H9 (cell line): Measurements from ENCODE around the gene HDDC2. TPM values are rescaled to one million over a fixed set of nuclear protein-coding genes. Genes with fewer than 3 reads are reported as not detected.

ENCODE experiments used
- DNase-seq: peaks from one replicate; pipeline ENCODE4 v3.0.0-alpha.2; 2017
- H2AFZ ChIP-seq: one replicate; pipeline ENCODE4 v1.6.1; 2013; ENCODE audit warnings: mild to moderate bottlenecking, low read length, control low read depth, moderate library complexity
- H2AK5ac ChIP-seq: 2 replicates; pipeline ENCODE4 v1.6.1; 2013; ENCODE audit warnings: low read length, control low read depth, mixed read lengths; ENCODE audit not compliant: insufficient read length
- H2BK120ac ChIP-seq: one replicate; pipeline ENCODE4 v1.6.1; 2013; ENCODE audit warnings: low read depth, mild to moderate bottlenecking, low read length, control low read depth, inconsistent platforms; ENCODE audit not compliant: poor library complexity, severe bottlenecking
- H2BK12ac ChIP-seq: 2 replicates; pipeline ENCODE4 v1.6.1; 2013; ENCODE audit warnings: low read length, control low read depth, mixed read lengths, low read depth; ENCODE audit not compliant: insufficient read length
- H2BK15ac ChIP-seq: 2 replicates; pipeline ENCODE4 v1.6.1; 2013; ENCODE audit warnings: low read depth, low read length, control low read depth
- H2BK20ac ChIP-seq: one replicate; pipeline ENCODE4 v1.6.1; 2013; ENCODE audit warnings: low read depth, mild to moderate bottlenecking, low read length, control low read depth, inconsistent platforms; ENCODE audit not compliant: poor library complexity, severe bottlenecking
- H2BK5ac ChIP-seq: 2 replicates; pipeline ENCODE4 v1.6.1; 2013; ENCODE audit warnings: low read length, control low read depth, mixed read lengths; ENCODE audit not compliant: insufficient read length
- H3K14ac ChIP-seq: 2 replicates; pipeline ENCODE4 v1.6.1; 2013; ENCODE audit warnings: low read length, control low read depth; ENCODE audit not compliant: insufficient read depth
- H3K18ac ChIP-seq: 2 replicates; pipeline ENCODE4 v1.6.1; 2013; ENCODE audit warnings: low read depth, mild to moderate bottlenecking, mixed read lengths, low read length, control low read depth; ENCODE audit not compliant: insufficient read length
- H3K23ac ChIP-seq: 2 replicates; pipeline ENCODE4 v1.6.1; 2013; ENCODE audit warnings: low read length, control low read depth, mixed read lengths, low read depth; ENCODE audit not compliant: insufficient read length
- H3K23me2 ChIP-seq: 2 replicates; pipeline ENCODE4 v1.6.1; 2013; ENCODE audit warnings: low read depth, mild to moderate bottlenecking, mixed read lengths, low read length, control low read depth; ENCODE audit not compliant: insufficient read length, poor library complexity, severe bottlenecking
- H3K27ac ChIP-seq: 2 replicates; pipeline ENCODE4 v1.5.1; 2013; ENCODE audit warnings: low read length, control low read depth, mixed read lengths, low read depth; ENCODE audit not compliant: insufficient read length
- H3K27me3 ChIP-seq: 2 replicates; pipeline ENCODE4 v1.6.1; 2013; ENCODE audit warnings: low read length, control low read depth, inconsistent platforms; ENCODE audit not compliant: insufficient read depth
- H3K4ac ChIP-seq: 2 replicates; pipeline ENCODE4 v1.6.1; 2013; ENCODE audit warnings: low read depth, mild to moderate bottlenecking, control low read depth, inconsistent platforms, low read length, moderate library complexity
- H3K4me1 ChIP-seq: 2 replicates; pipeline ENCODE4 v1.6.1; 2013; ENCODE audit warnings: low read length, control low read depth, inconsistent platforms; ENCODE audit not compliant: insufficient read depth
- H3K4me2 ChIP-seq: 2 replicates; pipeline ENCODE4 v1.6.1; 2013; ENCODE audit warnings: low read length, control low read depth, mixed read lengths; ENCODE audit not compliant: insufficient read length, insufficient read depth
- H3K56ac ChIP-seq: 2 replicates; pipeline ENCODE4 v1.6.1; 2013; ENCODE audit warnings: low read depth, mild to moderate bottlenecking, mixed read lengths, low read length, control low read depth; ENCODE audit not compliant: insufficient read length
- H3K79me1 ChIP-seq: 2 replicates; pipeline ENCODE4 v1.6.1; 2013; ENCODE audit warnings: low read depth, mild to moderate bottlenecking, moderate library complexity, low read length, control low read depth, inconsistent platforms; ENCODE audit not compliant: insufficient read depth, poor library complexity, severe bottlenecking
- H3K79me2 ChIP-seq: 2 replicates; pipeline ENCODE4 v1.6.1; 2013; ENCODE audit warnings: low read length, control low read depth, inconsistent platforms; ENCODE audit not compliant: insufficient read depth
- H3K9ac ChIP-seq: 2 replicates; pipeline ENCODE4 v1.6.1; 2013; ENCODE audit warnings: low read length, control low read depth, mixed read lengths; ENCODE audit not compliant: insufficient read length; ENCODE audit errors: extremely low read depth
- H3K9me3 ChIP-seq: one replicate; pipeline ENCODE4 v1.6.1; 2013; ENCODE audit warnings: low read depth, low read length, inconsistent platforms; ENCODE audit not compliant: control insufficient read depth
- H3T11ph ChIP-seq: one replicate; pipeline ENCODE4 v1.6.1; 2013; ENCODE audit warnings: mild to moderate bottlenecking, low read length, control low read depth, inconsistent platforms
- H4K20me1 ChIP-seq: one replicate; pipeline ENCODE4 v1.6.1; 2013; ENCODE audit not compliant: control insufficient read depth, insufficient read length, insufficient read depth
- H4K5ac ChIP-seq: 2 replicates; pipeline ENCODE4 v1.6.1; 2013; ENCODE audit warnings: low read depth, mild to moderate bottlenecking, mixed read lengths, low read length, control low read depth; ENCODE audit not compliant: insufficient read length
- H4K8ac ChIP-seq: replicated peaks from 2 replicates; pipeline ENCODE4 v1.6.1; 2013; ENCODE audit warnings: low read length, control low read depth, mixed read lengths, low read depth; ENCODE audit not compliant: insufficient read length
- H4K91ac ChIP-seq: 2 replicates; pipeline ENCODE4 v1.6.1; 2013; ENCODE audit warnings: low read depth, mild to moderate bottlenecking, moderate library complexity, mixed read lengths, low read length, control low read depth; ENCODE audit not compliant: insufficient read length
- H3K27ac Mint-ChIP-seq, 3 experiments: 2 replicates in 2 of 3; 3 replicates in 1 of 3; pipeline ENCODE4 v1.8.0; 2020 to 2021; ENCODE audit warnings: mixed read lengths in 3 of 3, mild to moderate bottlenecking in 1 of 3, moderate library complexity in 1 of 3
- H3K27me3 Mint-ChIP-seq: 2 replicates; pipeline ENCODE4 v1.8.0; 2021; ENCODE audit warnings: low read depth, mild to moderate bottlenecking, moderate library complexity, mixed read lengths
- H3K36me3 Mint-ChIP-seq, 3 experiments: 2 replicates in 2 of 3; 3 replicates in 1 of 3; pipeline ENCODE4 v1.8.0; 2020 to 2021; ENCODE audit warnings: low read depth in 3 of 3, mixed read lengths in 3 of 3; ENCODE audit not compliant: insufficient read depth in 1 of 3
- H3K4me1 Mint-ChIP-seq, 2 experiments: 2 replicates each; pipeline ENCODE4 v1.8.0; 2020; ENCODE audit warnings: mixed read lengths in 2 of 2
- H3K4me3 Mint-ChIP-seq, 2 experiments: 2 replicates in 1 of 2; 3 replicates in 1 of 2; pipeline ENCODE4 v1.8.0; 2020 to 2021; ENCODE audit warnings: mild to moderate bottlenecking in 2 of 2, mixed read lengths in 2 of 2, moderate library complexity in 1 of 2
- H3K9me3 Mint-ChIP-seq, 2 experiments: 2 replicates in 1 of 2; 3 replicates in 1 of 2; pipeline ENCODE4 v1.8.0; 2020; ENCODE audit warnings: mild to moderate bottlenecking in 2 of 2, mixed read lengths in 2 of 2, moderate library complexity in 1 of 2
- WGBS: extraction: QIAGEN DNeasy Blood & Tissue Kit; methylation state at CpG from one replicate; pipeline ENCODE4 v1.1.7; 2013; ENCODE audit warnings: missing lambda C conversion rate, low lambda C conversion rate, mixed read lengths; ENCODE audit not compliant: insufficient read length; ENCODE audit errors: extremely low coverage; 5-methylcytosine and 5-hydroxymethylcytosine counted together
- total RNA-seq: library from RNA; stranded (reverse); gene quantifications from 2 replicates; pipeline ENCODE4 v1.2.1, GENCODE V29; 2021
- TF ChIP-seq, protein P1 (sequence below): fragments of 200-600 bp; sonication (generic); conservative IDR thresholded peaks from 3 replicates; pipeline ENCODE4 v1.8.0; 2021; ENCODE audit warnings: antibody characterized with exemption, mild to moderate bottlenecking

Gene HDDC2
- total RNA-seq, 1 experiment from 2014 or later = 77.8 TPM

DNA sequence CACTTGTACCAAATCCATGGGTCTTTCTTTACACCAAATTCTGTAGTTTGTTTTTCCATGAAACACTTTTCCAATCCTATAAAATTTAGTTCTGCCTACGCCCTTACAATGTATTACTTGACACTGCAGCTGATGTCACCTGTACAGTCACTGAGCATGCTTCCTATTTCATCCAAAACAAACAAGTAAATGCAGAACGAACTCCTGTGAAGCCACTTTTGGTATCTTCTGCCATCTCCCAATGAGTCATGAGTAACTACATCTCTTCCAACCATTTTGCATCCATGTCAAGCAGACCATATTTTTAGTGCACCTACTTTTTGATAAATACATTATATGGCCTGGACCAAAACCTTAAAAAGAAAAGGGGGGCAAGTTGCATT is 42.4 kb downstream of the HDDC2 start:
- no peak overlapping the region for H3K14ac ChIP-seq
- no peak overlapping the region for H3K4me2 ChIP-seq
- no peak overlapping the region for H2BK5ac ChIP-seq
- H4K91ac ChIP-seq = no peak overlapping the region
- H3K27me3 ChIP-seq = no peaks in the 10 kb centered on the region
- no peak overlapping the region for H2BK12ac ChIP-seq
- Mint-ChIP-seq H3K27ac (no peak overlapping the region), H3K4me3 (no peak overlapping the region), H3K27me3 (no peaks in the 10 kb centered on the region), H3K4me1 (peaks cover 6% of the 10 kb centered on the region in 2 experiments; a peak in 3 of 4 replicates), H3K9me3 (no peaks in the 10 kb centered on the region), H3K36me3 (no peaks in the 10 kb centered on the region; a peak in 1 of 7 replicates)
- DNase-seq = no peak
- H2BK20ac ChIP-seq = no peak overlapping the region
- H3K9me3 ChIP-seq = no peaks in the 10 kb centered on the region
- no peak overlapping the region for H2AK5ac ChIP-seq
- H3K23ac ChIP-seq = no peak overlapping the region
- no peak overlapping the region for H4K5ac ChIP-seq
- H4K20me1 ChIP-seq = no peaks in the 10 kb centered on the region
- H3K9ac ChIP-seq = no peak overlapping the region
- no peak overlapping the region for H2BK120ac ChIP-seq
- no peak overlapping the region for H3K27ac ChIP-seq
- H3K4ac ChIP-seq = no peak overlapping the region
- no peaks in the 10 kb centered on the region for H3K23me2 ChIP-seq
- no peak overlapping the region for H3T11ph ChIP-seq
- no peak overlapping the region for H2BK15ac ChIP-seq
- H3K4me1 ChIP-seq = no peaks in the 10 kb centered on the region
- no CpG with 5 or more reads among the region's 2 CpGs for WGBS
- H3K79me1 ChIP-seq = no peaks in the 10 kb centered on the region
- H3K56ac ChIP-seq = no peak overlapping the region
- no peak overlapping the region for H4K8ac ChIP-seq
- H3K18ac ChIP-seq = no peak overlapping the region
- no peaks in the 10 kb centered on the region; the same call in 1 of the 2 replicates for H3K79me2 ChIP-seq
- TF ChIP-seq, protein P1, sequence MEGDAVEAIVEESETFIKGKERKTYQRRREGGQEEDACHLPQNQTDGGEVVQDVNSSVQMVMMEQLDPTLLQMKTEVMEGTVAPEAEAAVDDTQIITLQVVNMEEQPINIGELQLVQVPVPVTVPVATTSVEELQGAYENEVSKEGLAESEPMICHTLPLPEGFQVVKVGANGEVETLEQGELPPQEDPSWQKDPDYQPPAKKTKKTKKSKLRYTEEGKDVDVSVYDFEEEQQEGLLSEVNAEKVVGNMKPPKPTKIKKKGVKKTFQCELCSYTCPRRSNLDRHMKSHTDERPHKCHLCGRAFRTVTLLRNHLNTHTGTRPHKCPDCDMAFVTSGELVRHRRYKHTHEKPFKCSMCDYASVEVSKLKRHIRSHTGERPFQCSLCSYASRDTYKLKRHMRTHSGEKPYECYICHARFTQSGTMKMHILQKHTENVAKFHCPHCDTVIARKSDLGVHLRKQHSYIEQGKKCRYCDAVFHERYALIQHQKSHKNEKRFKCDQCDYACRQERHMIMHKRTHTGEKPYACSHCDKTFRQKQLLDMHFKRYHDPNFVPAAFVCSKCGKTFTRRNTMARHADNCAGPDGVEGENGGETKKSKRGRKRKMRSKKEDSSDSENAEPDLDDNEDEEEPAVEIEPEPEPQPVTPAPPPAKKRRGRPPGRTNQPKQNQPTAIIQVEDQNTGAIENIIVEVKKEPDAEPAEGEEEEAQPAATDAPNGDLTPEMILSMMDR = no peak
- no peak overlapping the region for H2AFZ ChIP-seq
